GM19324 (cell line): ENCODE results near the gene SPRR2A.
"Not testable (repeated sequence)": the region's sequence is repeated elsewhere in the genome, so short reads cannot be mapped to it uniquely, and the experiment has no call there.

Source experiments
- ATAC-seq: cut with Tn5 transposase; IDR thresholded peaks from one replicate; pipeline ENCODE4 v1.9.1; 2021; ENCODE audit warnings: mild to moderate bottlenecking, moderate library complexity; ENCODE audit not compliant: unreplicated experiment, low FRiP score

The SPRR2A gene

GRCh38 chr1:153028766-153029165 lies 28.5 kb downstream of the SPRR2A start:
- ATAC-seq: no peak

GRCh38 chr1:153025797-153026196 lies 31.5 kb downstream of the SPRR2A start:
- no peak for ATAC-seq

GRCh38 chr1:153024413-153024812 lies 32.9 kb downstream of the SPRR2A start:
- no peak for ATAC-seq

GRCh38 chr1:153023109-153023508 lies 34.2 kb downstream of the SPRR2A start:
- no peak for ATAC-seq

GRCh38 chr1:153022340-153022739 lies 35.0 kb downstream of the SPRR2A start:
- ATAC-seq: not testable (repeated sequence)

- not testable (repeated sequence) for ATAC-seq
Observed at GRCh38 chr1:153021829-153022228, 35.5 kb downstream of the SPRR2A start.

- not testable (repeated sequence) for ATAC-seq
Observed at GRCh38 chr1:153011235-153011758, 46.0 kb downstream of the SPRR2A start.
